Uterus (tissue), 4 donors: ENCODE results near the gene L1CAM. TPM values are rescaled to one million over a fixed set of nuclear protein-coding genes. Genes with fewer than 3 reads are reported as not detected.

Experiments used
- DNase-seq, 2 donors: peaks; one replicate each; pipeline ENCODE4 v3.0.0-alpha.2; 2019 to 2020
- H3K27ac ChIP-seq, 2 donors: fragments of 200-600 bp; sonication (generic); 1 replicate in 1 of 2; 2 replicates in 1 of 2; pipeline ENCODE4 v1.5.1; 2016 to 2018
- H3K27me3 ChIP-seq, 2 donors: fragments of 200-600 bp; sonication (generic); one replicate each; pipeline ENCODE4 v1.5.1; 2018 to 2019; ENCODE audit warnings: control low read depth in 1 of 2
- H3K36me3 ChIP-seq, 2 donors: fragments of 200-600 bp; sonication (generic); one replicate each; pipeline ENCODE4 v1.5.1; 2019; ENCODE audit warnings: control low read depth in 1 of 2
- H3K4me1 ChIP-seq, 2 donors: fragments of 200-600 bp; sonication (generic); one replicate each; pipeline ENCODE4 v1.5.1; 2018 to 2019; ENCODE audit warnings: control low read depth in 1 of 2
- H3K4me3 ChIP-seq, 2 donors: fragments of 200-600 bp; sonication (generic); 1 replicate in 1 of 2; 2 replicates in 1 of 2; pipeline ENCODE4 v1.5.1; 2018 to 2019; ENCODE audit warnings: mild to moderate bottlenecking in 1 of 2
- H3K9me3 ChIP-seq, 2 donors: fragments of 200-600 bp; sonication (generic); one replicate each; pipeline ENCODE4 v1.5.1; 2019; ENCODE audit warnings: control low read depth in 1 of 2
- CTCF ChIP-seq, 4 experiments: fragments of 200-600 bp in 2 of 4; fragments of 450-650 bp in 2 of 4; sonication (generic) in 2 of 4; IDR thresholded peaks; one replicate each; pipeline ENCODE4 v1.5.1; 2016 to 2019; ENCODE audit warnings: antibody characterized with exemption in 4 of 4, mild to moderate bottlenecking in 2 of 4, moderate library complexity in 1 of 4
- POLR2A ChIP-seq, 2 donors: fragments of 450-650 bp; IDR thresholded peaks; one replicate each; pipeline ENCODE4 v1.6.1; 2016; ENCODE audit warnings: antibody characterized with exemption in 2 of 2, mild to moderate bottlenecking in 1 of 2, moderate library complexity in 1 of 2
- intact Hi-C: fragments of 100-400 bp; cut with DNase I; formaldehyde crosslinking; loops from one replicate; pipeline ENCODE4 v1.15.1; 2023; ENCODE audit warnings: low total_unique reads
- total RNA-seq, 4 donors: library from RNA; depleted of rRNA in 3 of 4; stranded (reverse); fragments of >200 nt in 3 of 4; gene quantifications; one replicate each; pipeline versions ENCODE4 v1.1.0 to v1.2.4, GENCODE V29; 2014 to 2023
- donor health status: DM: yes; HTN: yes; CAD: no.

Gene L1CAM
- total RNA-seq, 4 donors from 2014 or later = 0.26 to 5.1 (median 2.8) TPM; not detected in 1

DNA sequence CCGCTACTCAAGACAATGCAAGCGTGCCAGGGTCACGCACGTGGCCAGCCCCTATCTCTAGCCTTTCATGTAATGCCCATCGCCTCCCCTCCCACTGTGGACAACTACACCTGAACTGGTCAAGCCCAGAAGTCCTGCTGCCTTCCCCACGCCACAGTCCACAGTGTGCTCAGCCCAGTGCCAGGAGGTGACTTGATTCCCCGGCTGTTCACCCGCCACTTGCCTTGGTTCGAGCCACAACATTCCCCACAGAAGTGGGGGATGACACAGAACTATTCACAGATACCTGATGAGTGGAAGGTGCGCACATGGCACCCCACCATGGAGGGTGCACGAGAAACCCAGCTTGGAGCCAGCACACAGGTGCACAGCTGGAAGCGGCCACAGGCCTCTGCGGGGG is 33.3 kb upstream of the L1CAM start:
- H3K36me3 ChIP-seq = no peaks in the 10 kb centered on the region
- H3K27ac ChIP-seq = no peak overlapping the region
- TF ChIP-seq POLR2A (IDR thresholded peaks at IDR 0.05) (no peak), CTCF (IDR thresholded peaks at IDR 0.05) (no peak)
- intact Hi-C loops = no loop called here
- no peak overlapping the region for H3K4me3 ChIP-seq
- peaks cover 0 to 4% of the 10 kb centered on the region in 2 donors for H3K4me1 ChIP-seq
- no peak for DNase-seq
- no peaks in the 10 kb centered on the region for H3K27me3 ChIP-seq
- H3K9me3 ChIP-seq = no peaks in the 10 kb centered on the region

DNA sequence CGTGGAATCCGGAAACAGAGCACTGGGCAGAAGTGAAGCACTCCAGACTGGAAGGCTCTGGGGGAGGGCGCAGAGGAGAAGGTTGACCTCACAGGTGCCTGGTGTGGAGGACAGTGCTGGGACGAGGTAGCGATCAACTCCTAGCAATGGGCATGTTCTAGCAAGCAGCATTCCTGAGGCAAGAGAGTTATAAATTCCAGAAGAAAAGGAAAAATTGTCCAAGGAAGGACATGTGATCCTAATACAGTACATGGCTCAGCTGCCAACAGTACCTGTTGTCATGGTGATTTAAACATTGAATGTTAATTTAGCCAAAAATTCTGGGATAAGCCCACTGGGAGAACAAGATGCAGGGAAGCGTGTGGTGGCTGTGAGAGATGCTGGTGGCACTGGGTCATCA is 31.9 kb upstream of the L1CAM start:
- H3K27ac ChIP-seq = no peak overlapping the region
- H3K4me1 ChIP-seq = peaks cover 0 to 4% of the 10 kb centered on the region in 2 donors
- TF ChIP-seq CTCF (IDR thresholded peaks at IDR 0.05) (no peak), POLR2A (IDR thresholded peaks at IDR 0.05) (no peak)
- no peak for DNase-seq
- no peaks in the 10 kb centered on the region for H3K9me3 ChIP-seq
- intact Hi-C loops = no loop called here
- no peaks in the 10 kb centered on the region for H3K36me3 ChIP-seq
- H3K27me3 ChIP-seq = no peaks in the 10 kb centered on the region
- no peak overlapping the region for H3K4me3 ChIP-seq

- Histone ChIP-seq H3K27ac (no peak overlapping the region), H3K4me1 (no peaks in the 10 kb centered on the region), H3K4me3 (no peak overlapping the region), H3K9me3 (no peaks in the 10 kb centered on the region), H3K36me3 (no peaks in the 10 kb centered on the region), H3K27me3 (no peaks in the 10 kb centered on the region)
- no peak for DNase-seq
- no peak for TF ChIP-seq CTCF (IDR thresholded peaks at IDR 0.05)
- TF ChIP-seq POLR2A (IDR thresholded peaks at IDR 0.05) = no peak
- intact Hi-C loops = no loop called here
These were observed 27.7 kb upstream of the L1CAM start for GRCh38 chrX:153913701-153914100.

GRCh38 chrX:153913211-153913610 is 27.2 kb upstream of the L1CAM start:
- intact Hi-C loops = no loop called here
- TF ChIP-seq CTCF (IDR thresholded peaks at IDR 0.05) (no peak), POLR2A (IDR thresholded peaks at IDR 0.05) (no peak)
- Histone ChIP-seq H3K4me1 (no peaks in the 10 kb centered on the region), H3K9me3 (no peaks in the 10 kb centered on the region), H3K36me3 (no peaks in the 10 kb centered on the region), H3K27ac (no peak overlapping the region), H3K4me3 (no peak overlapping the region), H3K27me3 (no peaks in the 10 kb centered on the region)
- no peak for DNase-seq

DNA sequence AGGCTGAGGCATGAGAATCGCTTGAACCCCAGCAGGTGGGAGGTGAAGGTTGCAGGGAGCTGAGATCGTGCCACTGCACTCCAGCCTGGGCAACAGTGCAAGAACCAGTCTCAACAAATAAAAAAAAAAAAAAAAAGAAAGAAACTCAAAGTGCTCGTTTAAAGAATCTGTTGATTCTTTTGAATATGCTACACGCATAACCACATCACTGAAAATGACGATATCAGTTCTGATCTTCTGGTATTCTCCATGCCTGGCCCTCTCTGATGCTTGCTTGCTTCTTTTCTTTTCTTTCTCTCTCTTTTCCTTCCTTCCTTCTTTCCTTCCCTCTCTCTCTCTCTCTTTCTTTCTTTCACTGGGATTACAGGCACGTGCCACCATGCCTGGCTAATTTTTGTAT is 25.8 kb upstream of the L1CAM start:
- no peak overlapping the region for H3K4me3 ChIP-seq
- intact Hi-C loops = no loop called here
- no peak for TF ChIP-seq CTCF (IDR thresholded peaks at IDR 0.05)
- no peak for TF ChIP-seq POLR2A (IDR thresholded peaks at IDR 0.05)
- no peak for DNase-seq
- H3K27ac ChIP-seq = no peak overlapping the region
- no peaks in the 10 kb centered on the region for H3K36me3 ChIP-seq
- H3K9me3 ChIP-seq = no peaks in the 10 kb centered on the region
- H3K4me1 ChIP-seq = no peaks in the 10 kb centered on the region
- no peaks in the 10 kb centered on the region for H3K27me3 ChIP-seq
